HCT116 (cell line): ENCODE results near the gene PLA2G2D.
A peak's percentile ranks its signal among the peaks of the same experiment; 100 is the strongest.

Source experiments
- CTCF ChIP-seq, 3 experiments: fragments of 200-600 bp in 1 of 3; sonication (generic) in 1 of 3; IDR thresholded peaks in 2 of 3; conservative IDR thresholded peaks in 1 of 3; 2 replicates each; pipeline ENCODE4 v1.5.1; 2012 to 2017; ENCODE audit warnings: low read depth in 2 of 3, low read length in 2 of 3, antibody characterized with exemption in 1 of 3, borderline replicate concordance in 1 of 3, control low read depth in 1 of 3, mild to moderate bottlenecking in 1 of 3, mixed read lengths in 1 of 3, mixed run types in 1 of 3, moderate library complexity in 1 of 3; ENCODE audit not compliant: insufficient read depth in 1 of 3
- EGR1 ChIP-seq: IDR thresholded peaks from 2 replicates; pipeline ENCODE4 v1.6.1; 2012; ENCODE audit warnings: low read depth
- EZH2 ChIP-seq: fragments of 200-600 bp; sonication (generic); IDR thresholded peaks from 2 replicates; pipeline ENCODE4 v1.6.1; 2017; ENCODE audit warnings: antibody characterized with exemption, mixed run types
- EZH2phosphoT487 ChIP-seq: fragments of 200-600 bp; IDR thresholded peaks from 2 replicates; pipeline ENCODE4 v1.6.1; 2018; ENCODE audit warnings: antibody characterized with exemption, borderline replicate concordance
- FOSL1 ChIP-seq: IDR thresholded peaks from 2 replicates; pipeline ENCODE4 v1.6.1; 2012; ENCODE audit warnings: low read depth
- MAX ChIP-seq: IDR thresholded peaks from 2 replicates; pipeline ENCODE4 v1.6.1; 2012
- POLR2A ChIP-seq: IDR thresholded peaks from 2 replicates; pipeline ENCODE4 v1.7.0; 2011; ENCODE audit warnings: borderline replicate concordance; ENCODE audit not compliant: insufficient read depth, insufficient read length; ENCODE audit errors: extremely low read depth
- POLR2AphosphoS5 ChIP-seq: IDR thresholded peaks from 2 replicates; pipeline ENCODE4 v1.6.1; 2011; ENCODE audit warnings: mild to moderate bottlenecking, low read depth, low read length, moderate library complexity
- RAD21 ChIP-seq: IDR thresholded peaks from 2 replicates; pipeline ENCODE4 v1.6.1; 2012; ENCODE audit warnings: low read depth, mild to moderate bottlenecking
- SIN3A ChIP-seq: IDR thresholded peaks from 2 replicates; pipeline ENCODE4 v1.6.1; 2012; ENCODE audit warnings: low read depth
- SP1 ChIP-seq: IDR thresholded peaks from 2 replicates; pipeline ENCODE4 v1.6.1; 2012; ENCODE audit warnings: low read depth
- SRF ChIP-seq: IDR thresholded peaks from 2 replicates; pipeline ENCODE4 v1.6.1; 2012; ENCODE audit warnings: low read depth
- YY1 ChIP-seq: IDR thresholded peaks from 2 replicates; pipeline ENCODE4 v1.6.1; 2011; ENCODE audit warnings: low read length, low read depth, moderate library complexity, mild to moderate bottlenecking; ENCODE audit not compliant: insufficient replicate concordance; ENCODE audit errors: extremely low read depth
- ZBTB33 ChIP-seq: IDR thresholded peaks from 2 replicates; pipeline ENCODE4 v1.6.1; 2011; ENCODE audit warnings: mild to moderate bottlenecking, low read length, moderate library complexity; ENCODE audit not compliant: insufficient replicate concordance; ENCODE audit errors: extremely low read depth

- TF ChIP-seq EZH2 (no peak), CTCF (IDR thresholded peaks at IDR 0.05 in 2 of 3, conservative IDR thresholded peaks at IDR 0.05 in 1 of 3; ENCODE audit: borderline replicate concordance in 1 of 3, insufficient read depth in 1 of 3, low read depth in 2 of 3, low read length in 2 of 3) (no peak), FOSL1 (no peak), MAX (no peak), SRF (no peak), EZH2phosphoT487 (no peak), SP1 (no peak), SIN3A (no peak), ZBTB33 (no peak), POLR2AphosphoS5 (no peak), EGR1 (no peak), RAD21 (peak; percentile 21; the same call in 1 of the 2 replicates), YY1 (no peak), POLR2A (no peak)
Measured at GRCh38 chr1:20158358-20159070, 39.2 kb upstream of the PLA2G2D start.
